Measurements from ENCODE around the gene TMEM185A. TPM values are rescaled to one million over a fixed set of nuclear protein-coding genes. Genes with fewer than 3 reads are reported as not detected.

Gene TMEM185A
- total and polyA plus RNA-seq, 2 of the 4 experiments (the other 2 are of a cell fraction), result 9.7 to 12.2 TPM

GRCh38 chrX:149568701-149569296 is 62.8 kb downstream of the TMEM185A start:
- CTCF ChIA-PET, result interaction anchor here (0.6 kb wide), 1 partner anchor 70 kb away, joined by 3 read pairs; no protein-coding TSS in a partner anchor
- no peak for ATAC-seq (ENCODE audit: low read depth)

More at GRCh38 chrX:149568701-149569296, 62.8 kb downstream of the TMEM185A start:
- Histone ChIP-seq H2AK9ac (replicated peaks; ENCODE audit: low read depth, low read length, poor library complexity) (no peak overlapping the region), H3K4ac (ENCODE audit: low read depth, low read length) (no peak overlapping the region), H4K91ac (ENCODE audit: insufficient read depth, low read depth, low read length) (no peak overlapping the region), H3K79me1 (ENCODE audit: low read depth in 1 of 2, low read length in 2 of 2) (no peaks in the 10 kb centered on the region), H3K27me3 (ENCODE audit: control insufficient read depth, insufficient read depth, low read length) (peaks cover 5% of the 10 kb centered on the region), H3K4me3 (ENCODE audit: insufficient read depth, low read depth, low read length) (no peak overlapping the region), H3K4me1 (ENCODE audit: control insufficient read depth, insufficient read depth, low read length) (no peaks in the 10 kb centered on the region), H3K9me3 (ENCODE audit: control insufficient read depth, insufficient read depth, low read length) (no peaks in the 10 kb centered on the region), H2BK5ac (ENCODE audit: low read depth, low read length, poor library complexity, severe bottlenecking) (no peak overlapping the region), H4K8ac (ENCODE audit: low read depth in 2 of 2, low read length in 2 of 2) (no peak overlapping the region), H3K18ac (ENCODE audit: low read depth, low read length) (no peak overlapping the region), H2AK5ac (ENCODE audit: low read depth, low read length) (no peak overlapping the region), H2BK20ac (ENCODE audit: low read depth, low read length) (no peak overlapping the region), H3K36me3 (ENCODE audit: control insufficient read depth, insufficient read depth, low read length) (no peaks in the 10 kb centered on the region), H2AFZ (replicated peaks; ENCODE audit: low read length, poor library complexity) (no peak overlapping the region), H2BK120ac (ENCODE audit: low read depth, low read length) (no peak overlapping the region), H3K14ac (replicated peaks; ENCODE audit: low read depth, low read length) (no peak overlapping the region), H4K5ac (ENCODE audit: low read depth, low read length) (no peak overlapping the region), H3K4me2 (ENCODE audit: low read depth, low read length) (no peak overlapping the region), H3K23ac (ENCODE audit: low read depth, low read length) (no peak overlapping the region), H3K27ac (ENCODE audit: insufficient read depth, low read length) (no peak overlapping the region), H3K56ac (ENCODE audit: extremely low read depth, insufficient read depth, low read length) (no peak overlapping the region), H4K20me1 (ENCODE audit: insufficient read depth, low read length) (no peaks in the 10 kb centered on the region), H3K9ac (ENCODE audit: low read depth, low read length) (no peak overlapping the region), H3K9me1 (ENCODE audit: insufficient read depth, low read length) (no peaks in the 10 kb centered on the region), H2BK15ac (ENCODE audit: low read depth, low read length) (no peak overlapping the region)
- dilution Hi-C loops (cut with HindIII; ENCODE audit: low sequenced_read_pairs, unreplicated experiment), result no loop called here
- WGBS, 2 experiments (ENCODE audit: extremely low coverage in 2 of 2, insufficient read length in 1 of 2), result 53% methylated on average over 3 of the region's 5 CpGs; no CpG with 5 or more reads in 1 of the 2 experiments
- no TSS peak for BruUV-seq (replicated peaks)
- in situ Hi-C loops (cut with MboI; ENCODE audit: low sequenced_read_pairs), result no loop called here
- POLR2A ChIA-PET (ENCODE audit: unreplicated experiment), result no interaction called here
- intact Hi-C loops (cut with micrococcal nuclease), result no loop called here
- TF ChIP-seq RFX5 (IDR thresholded peaks at IDR 0.05; ENCODE audit: low read depth, low read length) (no peak), CHD1 (IDR thresholded peaks at IDR 0.05; ENCODE audit: low read depth, low read length) (no peak), ELK1 (IDR thresholded peaks at IDR 0.05; ENCODE audit: borderline replicate concordance, low read depth, low read length) (no peak), USF2 (IDR thresholded peaks at IDR 0.05; ENCODE audit: low read depth, low read length) (no peak), BHLHE40 (IDR thresholded peaks at IDR 0.05; ENCODE audit: low read depth, low read length) (no peak), MXI1 (IDR thresholded peaks at IDR 0.05; ENCODE audit: borderline replicate concordance, low read depth, low read length) (no peak), CEBPB (IDR thresholded peaks at IDR 0.05; ENCODE audit: low read depth, low read length) (no peak), NFE2L2 (IDR thresholded peaks at IDR 0.05; ENCODE audit: low read depth, low read length) (no peak), MAZ (IDR thresholded peaks at IDR 0.05; ENCODE audit: borderline replicate concordance, low read depth, low read length) (no peak), RAD21 (IDR thresholded peaks at IDR 0.05; ENCODE audit: low read length) (no peak), MAFK (IDR thresholded peaks at IDR 0.05; ENCODE audit: low read depth, low read length) (no peak), FOS (IDR thresholded peaks at IDR 0.05; ENCODE audit: low read depth, low read length) (no peak), RCOR1 (IDR thresholded peaks at IDR 0.05; ENCODE audit: insufficient replicate concordance, low read length) (no peak), CTCF (conservative IDR thresholded peaks at IDR 0.05; ENCODE audit: low read depth, low read length) (no peak), POLR2A (IDR thresholded peaks at IDR 0.05; ENCODE audit: low read depth, low read length) (no peak), SMC3 (IDR thresholded peaks at IDR 0.05; ENCODE audit: low read depth, low read length) (no peak)
- DNase-seq, result no peak

Measured in IMR-90 (cell line).